ENCODE data around the gene NMUR1.
A peak's percentile ranks its signal among the peaks of the same experiment; 100 is the strongest.

Gene NMUR1

GRCh38 chr2:231497651-231498050 is 32.6 kb downstream of the NMUR1 start:
- no peak overlapping the region for H3K4me3 ChIP-seq (ENCODE audit: low read depth, low read length)
- no peak for DNase-seq (ENCODE audit: low read depth)

GRCh38 chr2:231494669-231495068 is 35.6 kb downstream of the NMUR1 start:
- no peak overlapping the region for H3K4me3 ChIP-seq (ENCODE audit: low read depth, low read length)
- DNase-seq (ENCODE audit: low read depth) = no peak

- DNase-seq (ENCODE audit: low read depth) = no peak
- H3K4me3 ChIP-seq (ENCODE audit: low read depth, low read length) = no peak overlapping the region
These were observed 39.4 kb downstream of the NMUR1 start for GRCh38 chr2:231490801-231491200.

GRCh38 chr2:231489990-231490389 is 40.3 kb downstream of the NMUR1 start:
- no peak for DNase-seq (ENCODE audit: low read depth)
- H3K4me3 ChIP-seq (ENCODE audit: low read depth, low read length) = no peak overlapping the region

- no peak overlapping the region for H3K4me3 ChIP-seq (ENCODE audit: low read depth, low read length)
- DNase-seq (ENCODE audit: low read depth) = no peak
These were observed 41.9 kb downstream of the NMUR1 start for GRCh38 chr2:231488331-231488730.

- no peak for DNase-seq (ENCODE audit: low read depth)
These were observed 43.2 kb downstream of the NMUR1 start for GRCh38 chr2:231486851-231487596.

GRCh38 chr2:231483398-231484329 is 46.6 kb downstream of the NMUR1 start:
- peak overlapping the region; percentile 18 for H3K4me3 ChIP-seq (ENCODE audit: low read depth, low read length)
- no peak for DNase-seq (ENCODE audit: low read depth)

More at GRCh38 chr2:231486851-231487596, 43.2 kb downstream of the NMUR1 start:
- no peak overlapping the region for H3K4me3 ChIP-seq (ENCODE audit: low read depth, low read length)

- DNase-seq (ENCODE audit: low read depth) = no peak
- peak overlapping the region; percentile 18 for H3K4me3 ChIP-seq (ENCODE audit: low read depth, low read length)
These were observed 47.3 kb downstream of the NMUR1 start for GRCh38 chr2:231482806-231483391.

GRCh38 chr2:231480781-231481180 is 49.5 kb downstream of the NMUR1 start:
- no peak overlapping the region for H3K4me3 ChIP-seq (ENCODE audit: low read depth, low read length)
- no peak for DNase-seq (ENCODE audit: low read depth)

- no peak overlapping the region for H3K4me3 ChIP-seq (ENCODE audit: low read depth, low read length)
These were observed 50.8 kb downstream of the NMUR1 start for GRCh38 chr2:231479455-231479854.

GRCh38 chr2:231476920-231477319 is 53.3 kb downstream of the NMUR1 start:
- no peak overlapping the region for H3K4me3 ChIP-seq (ENCODE audit: low read depth, low read length)
- DNase-seq (ENCODE audit: low read depth) = no peak

More at GRCh38 chr2:231479455-231479854, 50.8 kb downstream of the NMUR1 start:
- DNase-seq (ENCODE audit: low read depth) = no peak

- H3K4me3 ChIP-seq (ENCODE audit: low read depth, low read length) = no peak overlapping the region
- no peak for DNase-seq (ENCODE audit: low read depth)
These were observed 54.3 kb downstream of the NMUR1 start for GRCh38 chr2:231475965-231476364.

Measured in skeletal muscle cell (primary cell).